ENCODE measurements around the gene DYRK1A.

DYRK1A gene

GRCh38 chr21:37508341-37508740 lies 141.8 kb downstream of the DYRK1A start:
- no peak for TF ChIP-seq ZFP30 (CRISPR knock-in tag; IDR thresholded peaks at IDR 0.05)
- no peak for TF ChIP-seq SNAI2 (CRISPR knock-in tag; IDR thresholded peaks at IDR 0.05)
- TF ChIP-seq OSR1 (CRISPR knock-in tag; IDR thresholded peaks at IDR 0.05) = no peak
- no peak for TF ChIP-seq ZNF70 (CRISPR knock-in tag; IDR thresholded peaks at IDR 0.05)
- no peak for TF ChIP-seq CSDC2 (CRISPR knock-in tag; IDR thresholded peaks at IDR 0.05)
- no peak for TF ChIP-seq ESRRG (CRISPR knock-in tag; IDR thresholded peaks at IDR 0.05)
- TF ChIP-seq BACH2 (CRISPR knock-in tag; IDR thresholded peaks at IDR 0.05; ENCODE audit: borderline replicate concordance) = no peak
- no peak for TF ChIP-seq ISL1 (CRISPR knock-in tag; IDR thresholded peaks at IDR 0.05)
- TF ChIP-seq RARB (CRISPR knock-in tag; IDR thresholded peaks at IDR 0.05) = no peak
- TF ChIP-seq ZNF8 (CRISPR knock-in tag; IDR thresholded peaks at IDR 0.05) = no peak
- TF ChIP-seq PATZ1 (CRISPR knock-in tag; IDR thresholded peaks at IDR 0.05; ENCODE audit: borderline replicate concordance) = no peak
- no peak for TF ChIP-seq POU6F1 (CRISPR knock-in tag; IDR thresholded peaks at IDR 0.05; ENCODE audit: borderline replicate concordance, low read depth)
- no peak for TF ChIP-seq GLIS3 (CRISPR knock-in tag; IDR thresholded peaks at IDR 0.05)
- TF ChIP-seq TOX (CRISPR knock-in tag; IDR thresholded peaks at IDR 0.05; ENCODE audit: borderline replicate concordance) = no peak
- TF ChIP-seq TCF4 (CRISPR knock-in tag; IDR thresholded peaks at IDR 0.05; ENCODE audit: borderline replicate concordance) = no peak
- TF ChIP-seq ZC3H10 (CRISPR knock-in tag; IDR thresholded peaks at IDR 0.05) = no peak
- TF ChIP-seq PPARA (CRISPR knock-in tag; IDR thresholded peaks at IDR 0.05; ENCODE audit: borderline replicate concordance) = no peak
- TF ChIP-seq CSRNP3 (CRISPR knock-in tag; IDR thresholded peaks at IDR 0.05) = no peak
- TF ChIP-seq ARNTL (CRISPR knock-in tag; IDR thresholded peaks at IDR 0.05; ENCODE audit: borderline replicate concordance, low read depth) = no peak
- no peak for TF ChIP-seq ZNF565 (CRISPR knock-in tag; conservative IDR thresholded peaks at IDR 0.05; ENCODE audit: low read depth)
- ATAC-seq = no peak

GRCh38 chr21:37509802-37510393 lies 143.3 kb downstream of the DYRK1A start:
- TF ChIP-seq ZFP3 (CRISPR knock-in tag; IDR thresholded peaks at IDR 0.05) (no peak), CSDC2 (CRISPR knock-in tag; IDR thresholded peaks at IDR 0.05) (no peak), TSHZ2 (CRISPR knock-in tag; IDR thresholded peaks at IDR 0.05) (peak; percentile 60; the same call in 1 of the 2 replicates), ZNF70 (CRISPR knock-in tag; IDR thresholded peaks at IDR 0.05) (no peak), PATZ1 (CRISPR knock-in tag; IDR thresholded peaks at IDR 0.05; ENCODE audit: borderline replicate concordance) (peak; percentile 35; the same call in 1 of the 2 replicates), ISL1 (CRISPR knock-in tag; IDR thresholded peaks at IDR 0.05) (0 out of 2 replicates have a peak, but pooled peaks have one; percentile 22), TCF4 (CRISPR knock-in tag; IDR thresholded peaks at IDR 0.05; ENCODE audit: borderline replicate concordance) (peak; percentile 64; the same call in 1 of the 2 replicates), ZC3H10 (CRISPR knock-in tag; IDR thresholded peaks at IDR 0.05) (no peak)
- peak; percentile 57; the same call in 2 of the 3 replicates for ATAC-seq
